Mucosa of rectum (tissue), 2 donors: ENCODE data around the gene NUP210.

Experiments
- H3K27ac ChIP-seq, 2 donors: one replicate each; pipeline ENCODE4 v1.7.0; 2013; ENCODE audit warnings: inconsistent platforms in 2 of 2, low read depth in 2 of 2, low read length in 2 of 2
- H3K27me3 ChIP-seq, 2 donors: one replicate each; pipeline ENCODE4 v1.7.0; 2013; ENCODE audit warnings: low read length in 2 of 2; ENCODE audit not compliant: control insufficient read depth in 2 of 2, insufficient read depth in 2 of 2
- H3K36me3 ChIP-seq, 2 donors: one replicate each; pipeline ENCODE4 v1.7.0; 2013; ENCODE audit warnings: low read length in 2 of 2; ENCODE audit not compliant: control insufficient read depth in 2 of 2, insufficient read depth in 2 of 2
- H3K4me1 ChIP-seq, 2 donors: one replicate each; pipeline ENCODE4 v1.7.0; 2013; ENCODE audit warnings: low read length in 2 of 2, mild to moderate bottlenecking in 1 of 2; ENCODE audit not compliant: control insufficient read depth in 2 of 2, insufficient read depth in 2 of 2
- H3K4me3 ChIP-seq, 2 donors: one replicate each; pipeline ENCODE4 v1.7.0; 2013; ENCODE audit warnings: low read length in 2 of 2
- H3K9ac ChIP-seq, 2 donors: one replicate each; pipeline ENCODE4 v1.7.0; 2013; ENCODE audit warnings: low read length in 2 of 2, low read depth in 1 of 2, mild to moderate bottlenecking in 1 of 2
- H3K9me3 ChIP-seq, 2 donors: one replicate each; pipeline ENCODE4 v1.7.0; 2013; ENCODE audit warnings: low read length in 2 of 2; ENCODE audit not compliant: control insufficient read depth in 2 of 2
- donor health status: healthy.
- donor health status: Normal muscosa, but diverticular disease.

Gene NUP210

GRCh38 chr3:13314877-13315276 is 105.2 kb downstream of the NUP210 start:
- no peak overlapping the region for H3K9ac ChIP-seq
- peaks cover 0 to 12% of the 10 kb centered on the region in 2 donors for H3K36me3 ChIP-seq
- no peaks in the 10 kb centered on the region for H3K9me3 ChIP-seq
- H3K27ac ChIP-seq = no peak overlapping the region
- H3K27me3 ChIP-seq = no peaks in the 10 kb centered on the region
- H3K4me1 ChIP-seq = no peaks in the 10 kb centered on the region
- H3K4me3 ChIP-seq = no peak overlapping the region

- Histone ChIP-seq H3K4me3 (no peak overlapping the region), H3K4me1 (no peaks in the 10 kb centered on the region), H3K9ac (no peak overlapping the region), H3K9me3 (no peaks in the 10 kb centered on the region), H3K27me3 (no peaks in the 10 kb centered on the region), H3K27ac (no peak overlapping the region), H3K36me3 (peaks cover 0 to 9% of the 10 kb centered on the region in 2 donors)
Measured at GRCh38 chr3:13313813-13314212, 106.3 kb downstream of the NUP210 start.

- Histone ChIP-seq H3K4me1 (no peaks in the 10 kb centered on the region), H3K4me3 (no peak overlapping the region), H3K27ac (no peak overlapping the region), H3K9ac (no peak overlapping the region), H3K9me3 (no peaks in the 10 kb centered on the region), H3K27me3 (no peaks in the 10 kb centered on the region), H3K36me3 (no peaks in the 10 kb centered on the region)
Measured at GRCh38 chr3:13309004-13309403, 111.1 kb downstream of the NUP210 start.

GRCh38 chr3:13308380-13308801 is 111.7 kb downstream of the NUP210 start:
- Histone ChIP-seq H3K36me3 (no peaks in the 10 kb centered on the region), H3K9ac (no peak overlapping the region), H3K27me3 (no peaks in the 10 kb centered on the region), H3K27ac (no peak overlapping the region), H3K9me3 (no peaks in the 10 kb centered on the region), H3K4me3 (no peak overlapping the region), H3K4me1 (no peaks in the 10 kb centered on the region)

- Histone ChIP-seq H3K4me1 (no peaks in the 10 kb centered on the region), H3K36me3 (no peaks in the 10 kb centered on the region), H3K4me3 (no peak overlapping the region), H3K9ac (no peak overlapping the region), H3K27me3 (no peaks in the 10 kb centered on the region), H3K9me3 (no peaks in the 10 kb centered on the region), H3K27ac (no peak overlapping the region)
Measured at GRCh38 chr3:13307041-13307440, 113.1 kb downstream of the NUP210 start.

GRCh38 chr3:13305623-13306022 is 114.5 kb downstream of the NUP210 start:
- no peaks in the 10 kb centered on the region for H3K27me3 ChIP-seq
- H3K36me3 ChIP-seq = no peaks in the 10 kb centered on the region
- no peak overlapping the region for H3K4me3 ChIP-seq
- no peak overlapping the region for H3K27ac ChIP-seq
- no peaks in the 10 kb centered on the region for H3K4me1 ChIP-seq
- H3K9me3 ChIP-seq = no peaks in the 10 kb centered on the region
- no peak overlapping the region for H3K9ac ChIP-seq

GRCh38 chr3:13303410-13303809 is 116.7 kb downstream of the NUP210 start:
- no peak overlapping the region for H3K4me3 ChIP-seq
- H3K9me3 ChIP-seq = no peaks in the 10 kb centered on the region
- H3K27me3 ChIP-seq = no peaks in the 10 kb centered on the region
- no peak overlapping the region for H3K9ac ChIP-seq
- no peak overlapping the region for H3K27ac ChIP-seq
- no peaks in the 10 kb centered on the region for H3K36me3 ChIP-seq
- H3K4me1 ChIP-seq = no peaks in the 10 kb centered on the region

- Histone ChIP-seq H3K4me1 (no peaks in the 10 kb centered on the region), H3K9ac (no peak overlapping the region), H3K9me3 (no peaks in the 10 kb centered on the region), H3K27me3 (peaks cover 0 to 12% of the 10 kb centered on the region in 2 donors), H3K36me3 (no peaks in the 10 kb centered on the region), H3K27ac (no peak overlapping the region), H3K4me3 (no peak overlapping the region)
Measured at GRCh38 chr3:13301286-13301987, 118.7 kb downstream of the NUP210 start.

GRCh38 chr3:13300546-13301285 is 119.4 kb downstream of the NUP210 start:
- peaks cover 0 to 13% of the 10 kb centered on the region in 2 donors for H3K27me3 ChIP-seq
- no peak overlapping the region for H3K9ac ChIP-seq
- no peak overlapping the region for H3K27ac ChIP-seq
- H3K4me1 ChIP-seq = no peaks in the 10 kb centered on the region
- no peaks in the 10 kb centered on the region for H3K36me3 ChIP-seq
- no peak overlapping the region for H3K4me3 ChIP-seq
- no peaks in the 10 kb centered on the region for H3K9me3 ChIP-seq

- Histone ChIP-seq H3K9ac (no peak overlapping the region), H3K4me3 (no peak overlapping the region), H3K4me1 (no peaks in the 10 kb centered on the region), H3K27ac (no peak overlapping the region), H3K9me3 (no peaks in the 10 kb centered on the region), H3K36me3 (no peaks in the 10 kb centered on the region), H3K27me3 (peaks cover 3 to 15% of the 10 kb centered on the region in 2 donors)
Measured at GRCh38 chr3:13299531-13300155, 120.5 kb downstream of the NUP210 start.
